ENCODE results near the gene PIK3R5.

- no peak for TF ChIP-seq CTCF (IDR thresholded peaks at IDR 0.05)
- no peak for TF ChIP-seq POLR2A (IDR thresholded peaks at IDR 0.05)
These were observed 71.3 kb downstream of the PIK3R5 start for GRCh38 chr17:8894202-8894671.

Data from lower leg skin (tissue), 3 donors.